PC-9 (cell line): ENCODE results near the gene ZNF606.

Experiments used
- CTCF ChIP-seq: fragments of 200-600 bp; sonication (generic); conservative IDR thresholded peaks from 2 replicates; pipeline ENCODE4 v1.6.1; 2017; ENCODE audit warnings: mixed run types, antibody characterized with exemption, mild to moderate bottlenecking, moderate library complexity
- EZH2 ChIP-seq: fragments of 200-600 bp; sonication (generic); IDR thresholded peaks from 2 replicates; pipeline ENCODE4 v1.8.0; 2017; ENCODE audit warnings: antibody characterized with exemption, low read depth

- no peak for TF ChIP-seq CTCF
- no peak for TF ChIP-seq EZH2
Measured at GRCh38 chr19:57954996-57955395, 47.6 kb downstream of the ZNF606 start.
